H1 (cell line): ENCODE results near the gene PRKCH. TPM values are rescaled to one million over a fixed set of nuclear protein-coding genes. Genes with fewer than 3 reads are reported as not detected.

Source experiments
- BACH1 ChIP-seq: IDR thresholded peaks from 2 replicates; pipeline ENCODE4 v1.6.1; 2012; ENCODE audit warnings: low read length, improper control_type of control experiment
- CHD7 ChIP-seq: fragments of 300-600 bp; sonication (generic); IDR thresholded peaks from 2 replicates; pipeline ENCODE4 v1.7.1; 2012; ENCODE audit warnings: low read length, moderate library complexity, mild to moderate bottlenecking, inconsistent platforms; ENCODE audit not compliant: insufficient replicate concordance
- RAD21 ChIP-seq, 2 experiments: IDR thresholded peaks in 1 of 2; conservative IDR thresholded peaks in 1 of 2; 2 replicates each; pipeline ENCODE4 v1.6.1; 2011; ENCODE audit warnings: low read depth in 2 of 2, low read length in 2 of 2, improper control_type of control experiment in 1 of 2, inconsistent platforms in 1 of 2, mild to moderate bottlenecking in 1 of 2, moderate library complexity in 1 of 2
- TBP ChIP-seq: IDR thresholded peaks from 2 replicates; pipeline ENCODE4 v1.6.1; 2011; ENCODE audit warnings: low read depth, low read length, improper control_type of control experiment
- polyA plus RNA-seq, 7 experiments: library from polyadenylated mRNA; depleted of rRNA in 3 of 7; stranded (reverse) in 5 of 7; unstranded in 2 of 7; fragments of >200 nt in 5 of 7; fragments of 200-250 nt in 2 of 7; gene quantifications; 1 replicate in 5 of 7; 2 replicates in 1 of 7; 4 replicates in 1 of 7; pipeline versions ENCODE4 v1.2.1 to v1.2.3, GENCODE V29; 2011 to 2013; ENCODE audit warnings: missing spikeins in 2 of 7, mixed read lengths in 2 of 7
- total RNA-seq: library from RNA; stranded (reverse); fragmentation: NEBNext Ultra II Directional; extraction: Animal tissue kit (Norgen Biotek cat#: 25700); gene quantifications from 2 replicates; pipeline ENCODE4 v1.2.1, GENCODE V29; 2021

Gene PRKCH
- total and polyA plus RNA-seq, 2 of the 8 experiments (the other 6 are each of a cell fraction or from before 2014, with no cell fraction given), result 6.4 to 7.0 TPM

GRCh38 chr14:61454545-61454944 is 133.2 kb downstream of the PRKCH start (continued):
- no peak for TF ChIP-seq CHD7
- TF ChIP-seq RAD21 (IDR thresholded peaks at IDR 0.05 in 1 of 2, conservative IDR thresholded peaks at IDR 0.05 in 1 of 2; ENCODE audit: low read depth in 2 of 2, low read length in 2 of 2), result no peak
- TF ChIP-seq TBP, result no peak
- no peak for TF ChIP-seq BACH1
